HG03520 (cell line): ENCODE data around the gene P3H2.

Experiments used
- ATAC-seq: cut with Tn5 transposase; IDR thresholded peaks from one replicate; pipeline ENCODE4 v1.9.1; 2021; ENCODE audit warnings: mild to moderate bottlenecking, moderate library complexity; ENCODE audit not compliant: unreplicated experiment

Gene P3H2

GRCh38 chr3:189907803-189908202 is 212.9 kb downstream of the P3H2 start:
- ATAC-seq, result no peak
